GM23248 (cell line): Measurements from ENCODE around the gene KRTAP4-12. TPM values are rescaled to one million over a fixed set of nuclear protein-coding genes. Genes with fewer than 3 reads are reported as not detected.
"Not testable (repeated sequence)": the region's sequence is repeated elsewhere in the genome, so short reads cannot be mapped to it uniquely, and the experiment has no call there.

Experiments
- DNase-seq: peaks from one replicate; pipeline ENCODE4 v3.0.0-alpha.2; 2015
- H2AFZ ChIP-seq: fragments of 200-600 bp; sonication (generic); 2 replicates; pipeline ENCODE4 v1.6.1; 2016; ENCODE audit warnings: antibody characterized with exemption
- H3F3A ChIP-seq: fragments of 200-600 bp; sonication (generic); 2 replicates; pipeline ENCODE4 v1.6.1; 2016; ENCODE audit warnings: mild to moderate bottlenecking, antibody characterized with exemption, mixed run types; ENCODE audit not compliant: insufficient read depth
- H3K27ac ChIP-seq: fragments of 200-600 bp; sonication (generic); 2 replicates; pipeline ENCODE4 v1.5.1; 2016; ENCODE audit warnings: mild to moderate bottlenecking
- H3K27me3 ChIP-seq: fragments of 200-600 bp; sonication (generic); replicated peaks from 2 replicates; pipeline ENCODE4 v1.6.1; 2016; ENCODE audit warnings: mild to moderate bottlenecking; ENCODE audit not compliant: insufficient read depth
- H3K36me3 ChIP-seq: fragments of 200-600 bp; sonication (generic); 2 replicates; pipeline ENCODE4 v1.6.1; 2016; ENCODE audit warnings: low read depth, mild to moderate bottlenecking
- H3K4me1 ChIP-seq: fragments of 200-600 bp; sonication (generic); 2 replicates; pipeline ENCODE4 v1.6.1; 2016; ENCODE audit warnings: mild to moderate bottlenecking; ENCODE audit not compliant: insufficient read depth
- H3K4me2 ChIP-seq: fragments of 200-600 bp; sonication (generic); one replicate; pipeline ENCODE4 v1.6.1; 2016; ENCODE audit warnings: mild to moderate bottlenecking; ENCODE audit not compliant: unreplicated experiment
- H3K4me3 ChIP-seq: fragments of 200-600 bp; sonication (generic); 2 replicates; pipeline ENCODE4 v1.5.1; 2016; ENCODE audit warnings: mild to moderate bottlenecking
- H3K79me2 ChIP-seq: fragments of 200-600 bp; sonication (generic); 2 replicates; pipeline ENCODE4 v1.6.1; 2016; ENCODE audit warnings: mild to moderate bottlenecking; ENCODE audit not compliant: insufficient read depth
- H3K9ac ChIP-seq: fragments of 200-600 bp; sonication (generic); 2 replicates; pipeline ENCODE4 v1.6.1; 2016; ENCODE audit warnings: mild to moderate bottlenecking
- H3K9me2 ChIP-seq: fragments of 200-600 bp; sonication (generic); 2 replicates; pipeline ENCODE4 v1.6.1; 2016; ENCODE audit warnings: mixed run types, mild to moderate bottlenecking, moderate library complexity; ENCODE audit not compliant: insufficient read depth
- H3K9me3 ChIP-seq: fragments of 200-600 bp; sonication (generic); one replicate; pipeline ENCODE4 v1.6.1; 2017; ENCODE audit warnings: low read depth
- H4K20me1 ChIP-seq: fragments of 200-600 bp; sonication (generic); 2 replicates; pipeline ENCODE4 v1.6.0; 2016; ENCODE audit not compliant: insufficient read depth
- EZH2 ChIP-seq: fragments of 200-600 bp; sonication (generic); IDR thresholded peaks from 2 replicates; pipeline ENCODE4 v1.6.1; 2018; ENCODE audit warnings: antibody characterized with exemption, mild to moderate bottlenecking; ENCODE audit not compliant: insufficient read depth, poor library complexity, severe bottlenecking
- EZH2phosphoT487 ChIP-seq: fragments of 200-600 bp; sonication (generic); IDR thresholded peaks from 2 replicates; pipeline ENCODE4 v1.6.1; 2018; ENCODE audit warnings: antibody characterized with exemption, moderate library complexity, mild to moderate bottlenecking, low read depth; ENCODE audit not compliant: insufficient read depth
- WGBS, 2 experiments: methylation state at CpG; one replicate each; pipeline ENCODE4 v1.1.6; 2015 to 2017; ENCODE audit warnings: low lambda C conversion rate in 2 of 2, low coverage in 1 of 2; ENCODE audit errors: missing lambda C conversion rate in 2 of 2; 5-methylcytosine and 5-hydroxymethylcytosine counted together
- in situ Hi-C: fragments of 300-500 bp; cut with MboI; formaldehyde crosslinking; loops from 2 replicates; pipeline ENCODE4 v1.15.0; 2020
- polyA plus RNA-seq: library from polyadenylated mRNA; unstranded; fragments of >200 nt; fragmentation: Nextera tagmentation; extraction: Ambion mirVana; gene quantifications from 2 replicates; pipeline ENCODE4 v1.2.1, GENCODE V29; 2016
- total RNA-seq: library from RNA; depleted of rRNA; stranded (reverse); fragments of >200 nt; shearing (Covaris generic); gene quantifications from 2 replicates; pipeline ENCODE4 v1.2.3, GENCODE V29; 2014

The KRTAP4-12 gene
- total and polyA plus RNA-seq, 2 experiments from 2014 or later = 1.7 TPM; not detected in 1

DNA sequence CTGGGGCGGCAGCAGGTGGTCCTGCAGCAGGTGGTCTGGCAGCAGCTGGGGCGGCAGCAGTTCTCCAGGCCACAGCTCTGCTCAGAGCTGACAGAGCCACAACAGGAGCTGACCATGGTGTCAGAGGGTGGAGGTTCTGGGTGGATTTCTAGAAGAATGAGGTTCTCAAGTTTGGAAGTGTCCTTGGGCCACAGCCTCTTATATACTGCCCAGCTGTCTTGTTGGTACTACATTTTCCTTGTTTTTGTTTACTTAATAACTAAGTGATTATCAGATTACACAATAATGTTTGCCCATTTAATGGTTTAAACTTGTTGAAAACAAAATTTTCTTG is 25.6 kb upstream of the KRTAP4-12 start, which contains the start of gene KRTAP4-5:
TSS of gene KRTAP4-5 (minus strand) at position 174 of the 334 bp plus-strand sequence. CDS start at position 116, 58 bp downstream.
- no peaks in the 10 kb centered on the region for H4K20me1 ChIP-seq
- in situ Hi-C loops = no loop called here
- TF ChIP-seq EZH2 (no peak), EZH2phosphoT487 (no peak)
- no peaks in the 10 kb centered on the region for H3K9me2 ChIP-seq
- no peak within 1 kb of the TSS for H3K4me2 ChIP-seq
- no peak for DNase-seq
- 43 to 72% methylated on average over 2 of the region's 2 CpGs for WGBS, 2 experiments
- H3K27ac ChIP-seq = no peak within 1 kb of the TSS
- no peak within 1 kb of the TSS for H2AFZ ChIP-seq
- no peak within 1 kb of the TSS for H3K9ac ChIP-seq
- no peaks in the 10 kb centered on the region for H3K79me2 ChIP-seq
- no peaks in the 10 kb centered on the region for H3K36me3 ChIP-seq
- no peak within 1 kb of the TSS for H3K4me3 ChIP-seq
- H3F3A ChIP-seq = no peaks in the 10 kb centered on the region
- no peaks in the 10 kb centered on the region for H3K4me1 ChIP-seq
- no peaks in the 10 kb centered on the region for H3K27me3 ChIP-seq
- no peaks in the 10 kb centered on the region for H3K9me3 ChIP-seq

DNA sequence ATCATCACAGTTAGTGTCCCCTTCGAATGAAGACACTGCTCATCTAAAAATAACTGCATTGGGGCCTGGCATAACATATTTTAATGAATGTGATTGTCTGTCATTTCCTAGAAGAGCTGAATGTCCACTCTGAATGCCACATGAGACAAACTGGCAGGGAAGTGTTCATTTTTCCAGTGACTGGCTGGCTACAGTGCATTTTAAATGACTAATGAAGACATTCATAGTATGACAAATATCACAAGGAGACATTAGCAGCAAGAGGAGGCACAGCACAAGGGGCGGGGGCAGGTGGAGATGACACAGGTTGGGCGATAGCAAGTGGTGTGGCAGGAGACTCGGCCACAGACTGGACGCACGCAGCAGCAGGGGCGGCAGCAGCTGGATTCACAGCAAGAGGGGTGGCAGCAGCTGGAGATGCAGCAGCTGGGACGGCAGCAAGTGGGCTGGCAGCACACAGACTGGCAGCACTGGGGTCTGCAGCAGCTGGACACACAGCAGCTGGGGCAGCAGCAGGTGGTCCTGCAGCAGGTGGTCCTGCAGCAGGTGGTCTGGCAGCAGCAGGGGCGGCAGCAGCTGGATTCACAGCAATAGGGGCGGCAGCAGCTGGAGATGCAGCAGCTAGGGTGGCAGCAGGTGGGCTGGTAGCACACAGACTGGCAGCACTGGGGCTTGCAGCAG is 25.1 kb upstream of the KRTAP4-12 start:
- H3K4me3 ChIP-seq, H3K27ac ChIP-seq, H3K4me2 ChIP-seq, H3K4me1 ChIP-seq, H3K9ac ChIP-seq, in situ Hi-C loops, H3K79me2 ChIP-seq, H4K20me1 ChIP-seq, H2AFZ ChIP-seq, H3K9me2 ChIP-seq, H3F3A ChIP-seq, DNase-seq, H3K9me3 ChIP-seq, H3K27me3 ChIP-seq, H3K36me3 ChIP-seq: not testable (repeated sequence)
- WGBS, 2 experiments = 74 to 75% methylated on average over 10 of the region's 10 CpGs

DNA sequence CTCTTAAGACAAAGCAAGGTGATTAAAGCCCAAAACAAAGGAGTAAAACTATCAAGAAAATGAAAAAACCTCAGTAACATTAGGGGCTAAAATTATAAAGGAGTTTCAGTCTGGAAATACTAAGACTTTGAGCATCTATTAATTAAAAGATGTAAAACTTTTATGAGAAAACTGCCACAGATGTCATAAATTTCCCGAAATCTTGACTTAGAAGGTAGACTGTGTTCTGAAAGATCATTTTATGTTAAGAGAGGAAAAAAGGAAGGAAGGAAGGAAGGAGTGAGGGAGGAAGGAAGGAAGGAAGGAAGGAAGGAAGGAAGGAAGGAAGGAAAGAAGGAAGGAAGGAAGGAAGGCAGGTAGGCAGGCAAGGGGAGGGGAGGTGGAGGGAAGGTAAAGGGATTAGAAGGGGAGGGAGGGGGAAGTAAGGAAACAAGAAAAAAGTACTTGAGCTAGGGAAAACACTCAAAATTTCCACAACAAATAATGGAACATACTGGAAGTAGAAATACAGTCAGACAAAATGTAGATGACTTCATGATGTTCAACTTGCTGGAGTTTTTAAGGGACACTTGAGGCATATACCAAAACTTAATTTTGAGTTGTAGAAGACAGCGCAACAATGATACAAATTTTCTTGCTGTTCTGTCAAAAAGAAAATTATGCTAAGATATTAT is 23.7 kb upstream of the KRTAP4-12 start:
- Histone ChIP-seq H3K9me3 (no peaks in the 10 kb centered on the region), H3K79me2 (no peaks in the 10 kb centered on the region), H3K4me2 (no peak overlapping the region), H3K9ac (no peak overlapping the region), H3K27me3 (no peaks in the 10 kb centered on the region), H4K20me1 (no peaks in the 10 kb centered on the region), H3F3A (no peaks in the 10 kb centered on the region), H3K4me1 (no peaks in the 10 kb centered on the region), H2AFZ (no peak overlapping the region), H3K36me3 (no peaks in the 10 kb centered on the region), H3K27ac (no peak overlapping the region), H3K9me2 (no peaks in the 10 kb centered on the region), H3K4me3 (no peak overlapping the region)
- WGBS, 2 experiments = 86 to 88% methylated on average over 2 of the region's 2 CpGs
- in situ Hi-C loops = no loop called here
- DNase-seq = no peak
- TF ChIP-seq EZH2phosphoT487 = no peak
- no peak for TF ChIP-seq EZH2

GRCh38 chr17:41145261-41145660 is 21.3 kb upstream of the KRTAP4-12 start:
- Histone ChIP-seq H3K27ac (no peak overlapping the region), H3K9me3 (no peaks in the 10 kb centered on the region), H3K4me2 (no peak overlapping the region), H3K36me3 (no peaks in the 10 kb centered on the region), H3K27me3 (no peaks in the 10 kb centered on the region), H3K4me1 (peaks cover 13% of the 10 kb centered on the region), H3K4me3 (no peak overlapping the region), H3K79me2 (no peaks in the 10 kb centered on the region), H4K20me1 (no peaks in the 10 kb centered on the region), H2AFZ (no peak overlapping the region), H3K9ac (no peak overlapping the region), H3F3A (peaks cover 12% of the 10 kb centered on the region), H3K9me2 (no peaks in the 10 kb centered on the region)
- whole genome bisulfite sequencing, 2 experiments = 82 to 90% methylated on average over 2 of the region's 2 CpGs
- TF ChIP-seq EZH2 = no peak
- no peak for TF ChIP-seq EZH2phosphoT487
- in situ Hi-C loops = no loop called here
- no peak for DNase-seq
